ENCODE measurements around the gene ASMTL.

ASMTL gene

DNA sequence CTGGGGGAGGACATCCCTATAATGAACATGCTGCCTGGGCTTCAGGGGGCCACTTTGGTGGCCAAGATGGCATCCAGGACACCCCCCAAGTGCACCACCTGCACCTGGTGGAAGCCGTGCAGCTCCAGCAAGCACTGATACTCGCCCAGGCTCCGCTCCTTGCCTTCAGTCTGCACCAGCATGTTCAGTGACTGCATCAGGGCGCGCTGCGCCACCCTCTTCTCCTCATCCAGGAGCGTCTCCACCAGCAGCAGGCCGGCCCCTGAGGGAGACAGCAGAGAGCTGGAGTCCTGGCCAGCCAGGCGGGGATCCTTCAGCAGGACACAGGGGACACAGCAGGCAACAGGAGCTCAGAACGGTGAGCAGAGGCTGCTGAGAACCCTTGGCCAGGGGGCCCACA lies 49.5 kb downstream of the ASMTL start:
- DNase-seq (ENCODE audit: extremely low spot score): no peak
- TF ChIP-seq ELF4 (IDR thresholded peaks at IDR 0.05): no peak
- TF ChIP-seq, protein P1, sequence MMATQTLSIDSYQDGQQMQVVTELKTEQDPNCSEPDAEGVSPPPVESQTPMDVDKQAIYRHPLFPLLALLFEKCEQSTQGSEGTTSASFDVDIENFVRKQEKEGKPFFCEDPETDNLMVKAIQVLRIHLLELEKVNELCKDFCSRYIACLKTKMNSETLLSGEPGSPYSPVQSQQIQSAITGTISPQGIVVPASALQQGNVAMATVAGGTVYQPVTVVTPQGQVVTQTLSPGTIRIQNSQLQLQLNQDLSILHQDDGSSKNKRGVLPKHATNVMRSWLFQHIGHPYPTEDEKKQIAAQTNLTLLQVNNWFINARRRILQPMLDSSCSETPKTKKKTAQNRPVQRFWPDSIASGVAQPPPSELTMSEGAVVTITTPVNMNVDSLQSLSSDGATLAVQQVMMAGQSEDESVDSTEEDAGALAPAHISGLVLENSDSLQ (IDR thresholded peaks at IDR 0.05): no peak
- TF ChIP-seq FOXA1 (IDR thresholded peaks at IDR 0.05): no peak
- no peak for TF ChIP-seq ZNF384 (IDR thresholded peaks at IDR 0.05)
- TF ChIP-seq FOXK2 (IDR thresholded peaks at IDR 0.05): no peak
- no peak for TF ChIP-seq SUZ12 (IDR thresholded peaks at IDR 0.05)
- no peak for TF ChIP-seq NFRKB (IDR thresholded peaks at IDR 0.05)
- no peak for TF ChIP-seq CTBP1 (IDR thresholded peaks at IDR 0.05; ENCODE audit: borderline replicate concordance)
- TF ChIP-seq SP1 (IDR thresholded peaks at IDR 0.05): no peak
- TF ChIP-seq TARDBP (IDR thresholded peaks at IDR 0.05): no peak
- TF ChIP-seq ARNT (IDR thresholded peaks at IDR 0.05): no peak
- ChIA-PET CTCF (no interaction called here), POLR2A (no interaction called here)

DNA sequence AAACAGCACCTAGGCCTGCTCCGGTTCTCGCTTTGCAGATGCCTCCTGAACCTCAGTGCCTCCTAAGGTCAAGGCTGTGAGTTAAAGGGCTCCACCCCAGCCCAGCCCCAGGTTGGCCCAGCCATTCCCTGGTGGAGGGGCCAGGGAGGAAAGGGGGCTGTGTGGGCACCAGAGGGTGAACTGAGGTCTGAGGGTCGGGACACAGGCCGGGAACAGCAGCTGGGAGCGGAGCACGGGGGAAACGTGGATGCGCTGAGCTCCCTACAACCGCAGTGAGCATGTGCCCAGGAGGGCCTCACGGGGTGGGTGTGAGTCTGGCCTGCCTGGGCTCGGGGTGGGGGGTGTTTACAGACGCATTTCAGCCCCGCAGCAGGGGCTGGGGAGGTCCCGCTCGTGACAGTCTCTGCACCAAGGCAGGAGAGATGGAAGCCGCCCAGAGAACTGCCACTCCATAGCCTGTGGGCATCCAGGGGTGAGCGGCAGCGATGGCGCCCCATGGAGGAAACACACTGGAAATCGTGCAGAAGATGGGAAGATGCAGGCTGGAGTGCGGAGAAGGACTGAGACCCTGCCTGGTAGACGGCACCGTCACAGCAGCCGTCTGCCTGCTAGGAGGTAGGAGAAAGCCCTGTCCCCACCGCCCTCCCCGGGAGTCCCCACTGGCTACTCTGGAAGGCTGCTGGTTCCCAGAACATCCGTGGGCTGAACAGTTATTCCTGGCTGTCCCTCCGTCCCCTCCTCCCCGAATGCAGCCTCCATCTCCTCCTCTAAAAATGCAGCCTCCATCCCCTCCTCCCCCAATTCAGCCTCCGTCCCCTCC lies 50.9 kb downstream of the ASMTL start:
- TF ChIP-seq BHLHE40 (IDR thresholded peaks at IDR 0.05; ENCODE audit: borderline replicate concordance) (no peak), HDGF (IDR thresholded peaks at IDR 0.05; ENCODE audit: borderline replicate concordance) (no peak), TARDBP (IDR thresholded peaks at IDR 0.05) (no peak), ELF4 (IDR thresholded peaks at IDR 0.05) (no peak)
- DNase-seq (ENCODE audit: extremely low spot score): no peak
- ChIA-PET CTCF (no interaction called here), POLR2A (no interaction called here)

DNA sequence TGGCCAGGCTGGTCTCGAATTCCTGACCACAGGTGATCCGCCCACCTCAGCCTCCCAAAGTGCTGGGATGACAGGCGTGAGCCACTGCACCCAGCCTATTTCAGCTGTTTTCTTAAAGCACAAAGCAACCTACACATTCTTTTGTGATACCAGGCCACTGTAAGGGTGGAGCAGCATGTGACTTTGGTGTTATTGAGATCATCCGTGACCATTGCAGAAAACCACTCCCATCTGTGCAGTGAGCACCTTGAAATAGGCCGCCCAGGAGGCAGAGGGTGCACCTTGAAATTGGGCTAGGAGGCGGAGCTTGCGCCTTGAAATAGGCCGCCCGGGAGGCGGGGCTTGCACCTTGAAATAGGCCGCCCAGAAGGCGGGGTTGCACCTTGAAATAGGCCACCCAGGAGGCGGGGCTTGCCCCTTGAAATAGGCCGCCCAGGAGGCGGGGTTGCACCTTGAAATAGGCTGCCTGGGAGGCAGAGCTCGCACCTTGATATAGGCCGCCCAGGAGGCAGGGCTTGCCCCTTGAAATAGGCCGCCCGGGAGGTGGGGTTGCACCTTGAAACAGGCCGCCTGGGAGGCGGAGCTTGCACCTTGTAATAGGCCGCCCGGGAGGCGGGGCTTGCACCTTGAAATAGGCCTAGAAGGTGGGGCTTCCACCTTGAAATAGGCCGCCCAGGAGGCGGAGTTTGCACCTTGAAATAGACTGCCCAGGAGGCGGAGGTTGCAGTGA lies 51.8 kb downstream of the ASMTL start:
- TF ChIP-seq LEF1 (IDR thresholded peaks at IDR 0.05; ENCODE audit: borderline replicate concordance) (no peak), SUZ12 (IDR thresholded peaks at IDR 0.05) (no peak), CTBP1 (IDR thresholded peaks at IDR 0.05; ENCODE audit: borderline replicate concordance) (no peak), FOXM1 (IDR thresholded peaks at IDR 0.05; ENCODE audit: borderline replicate concordance) (no peak), NFRKB (IDR thresholded peaks at IDR 0.05) (no peak), FOXK2 (IDR thresholded peaks at IDR 0.05) (no peak), BHLHE40 (IDR thresholded peaks at IDR 0.05; ENCODE audit: borderline replicate concordance) (no peak), TARDBP (IDR thresholded peaks at IDR 0.05) (no peak), FOXA1 (IDR thresholded peaks at IDR 0.05) (no peak), ELF4 (IDR thresholded peaks at IDR 0.05) (no peak)
- TF ChIP-seq, protein P1 (IDR thresholded peaks at IDR 0.05): no peak
- CTCF ChIA-PET: no interaction called here
- DNase-seq (ENCODE audit: extremely low spot score): no peak
- POLR2A ChIA-PET: no interaction called here

DNA sequence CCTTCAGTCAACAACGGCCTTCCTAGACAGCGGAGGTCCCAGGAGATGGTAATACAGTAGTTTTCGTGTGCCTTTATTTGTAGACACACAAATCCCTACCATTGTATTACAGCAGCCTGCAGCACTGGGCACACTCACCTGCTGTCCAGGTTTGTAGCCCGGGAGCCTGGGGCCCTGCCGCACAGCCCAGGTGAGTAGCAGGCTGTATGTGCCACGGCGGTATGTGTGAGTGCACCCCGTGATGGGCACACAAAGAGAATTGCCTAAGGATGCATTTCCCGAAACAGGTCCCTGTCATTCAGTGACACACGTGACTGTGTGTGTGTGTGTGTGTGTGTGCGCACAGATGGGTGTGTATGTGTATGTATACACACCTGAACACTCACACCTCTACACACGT lies 52.7 kb downstream of the ASMTL start:
- CTCF ChIA-PET: no interaction called here
- TF ChIP-seq L3MBTL2 (conservative IDR thresholded peaks at IDR 0.05): no peak
- TF ChIP-seq FOXM1 (IDR thresholded peaks at IDR 0.05; ENCODE audit: borderline replicate concordance): no peak
- TF ChIP-seq TARDBP (IDR thresholded peaks at IDR 0.05): no peak
- no peak for TF ChIP-seq BHLHE40 (IDR thresholded peaks at IDR 0.05; ENCODE audit: borderline replicate concordance)
- no peak for TF ChIP-seq ARNT (IDR thresholded peaks at IDR 0.05)
- TF ChIP-seq FOXA1 (IDR thresholded peaks at IDR 0.05): no peak
- TF ChIP-seq, protein P1 (IDR thresholded peaks at IDR 0.05): no peak
- no peak for TF ChIP-seq SP1 (IDR thresholded peaks at IDR 0.05)
- no peak for TF ChIP-seq ELF4 (IDR thresholded peaks at IDR 0.05)
- TF ChIP-seq ZNF384 (IDR thresholded peaks at IDR 0.05): no peak
- no peak for TF ChIP-seq LEF1 (IDR thresholded peaks at IDR 0.05; ENCODE audit: borderline replicate concordance)
- TF ChIP-seq HDGF (IDR thresholded peaks at IDR 0.05; ENCODE audit: borderline replicate concordance): no peak
- TF ChIP-seq SUZ12 (IDR thresholded peaks at IDR 0.05): no peak
- TF ChIP-seq NFRKB (IDR thresholded peaks at IDR 0.05): no peak
- no peak for TF ChIP-seq CTBP1 (IDR thresholded peaks at IDR 0.05; ENCODE audit: borderline replicate concordance)
- no peak for TF ChIP-seq FOXK2 (IDR thresholded peaks at IDR 0.05)
- no peak for DNase-seq (ENCODE audit: extremely low spot score)
- POLR2A ChIA-PET: no interaction called here

DNA sequence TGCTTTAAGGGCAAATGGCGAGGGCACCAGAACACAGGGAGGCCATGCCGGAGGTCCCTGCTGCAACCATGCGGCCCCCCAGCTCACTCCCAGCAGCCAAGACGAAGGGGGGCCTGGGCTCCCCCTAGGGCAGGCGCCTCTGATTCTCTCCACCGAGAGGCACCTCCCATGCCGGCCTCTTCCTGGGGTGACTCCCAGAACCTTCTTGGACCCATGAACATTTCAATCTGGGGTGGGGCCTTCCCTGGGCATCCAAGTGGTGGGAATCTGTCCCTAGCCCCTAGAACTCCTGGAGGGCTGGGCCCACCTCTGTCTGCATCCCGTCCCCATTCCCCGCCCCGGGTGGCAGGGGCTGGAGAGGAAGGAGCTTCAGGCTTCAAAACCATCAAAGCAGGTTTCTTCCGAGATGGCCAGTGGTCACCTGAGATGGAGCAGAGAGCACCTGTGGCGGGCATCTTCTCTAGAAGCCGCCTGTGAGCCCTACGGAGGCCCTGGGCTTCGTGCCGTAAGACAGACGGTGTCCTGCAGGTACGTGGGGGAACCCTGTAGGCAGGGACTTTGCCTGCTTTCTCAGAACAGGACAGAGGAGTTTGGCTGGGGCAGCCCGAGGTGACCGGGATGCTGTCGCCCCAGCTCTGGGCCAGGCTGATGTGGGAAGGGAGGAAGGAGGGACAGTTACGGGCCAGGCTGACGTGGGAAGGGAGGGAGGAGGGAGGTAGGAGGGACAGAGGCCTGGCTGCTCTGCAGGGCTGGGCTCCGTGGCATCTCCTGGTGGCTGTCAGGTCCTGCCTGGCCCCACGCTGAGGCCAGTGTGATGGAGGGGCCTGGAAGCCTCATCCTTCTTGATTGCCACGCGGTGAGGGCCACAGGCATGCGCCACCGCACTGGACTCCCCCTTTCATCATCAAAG lies 54.0 kb downstream of the ASMTL start:
- POLR2A ChIA-PET: no interaction called here
- TF ChIP-seq SP1 (IDR thresholded peaks at IDR 0.05) (no peak), ELF4 (IDR thresholded peaks at IDR 0.05) (no peak), L3MBTL2 (conservative IDR thresholded peaks at IDR 0.05) (no peak), BHLHE40 (IDR thresholded peaks at IDR 0.05; ENCODE audit: borderline replicate concordance) (no peak), FOXA1 (IDR thresholded peaks at IDR 0.05) (no peak)
- CTCF ChIA-PET: no interaction called here
- no peak for DNase-seq (ENCODE audit: extremely low spot score)
